ENCODE data around the gene CLC. TPM values are rescaled to one million over a fixed set of nuclear protein-coding genes. Genes with fewer than 3 reads are reported as not detected.

The CLC gene
- total and polyA plus RNA-seq, 2 of the 8 experiments (the other 6 are each of a cell fraction or from before 2014, with no cell fraction given), result 6.4 to 12.4 TPM

DNA sequence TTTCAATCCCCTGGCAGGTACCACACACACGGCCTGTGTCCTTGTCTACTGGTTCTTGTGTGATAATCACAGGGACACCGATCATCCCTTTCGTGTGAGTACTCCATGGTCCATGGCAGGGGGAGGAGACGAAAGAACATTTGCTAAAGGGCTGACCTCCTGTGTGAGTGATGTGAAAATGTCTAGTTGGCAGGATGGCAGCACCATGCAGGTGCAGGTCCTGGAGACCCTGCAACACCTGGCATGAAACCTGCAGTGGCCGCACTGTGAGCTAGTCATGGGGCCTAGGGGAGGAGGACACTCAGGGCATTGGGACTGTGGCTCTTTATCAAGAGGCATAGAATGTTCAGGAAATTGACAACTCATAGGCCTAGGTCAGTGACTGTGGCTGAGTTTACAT is 56.4 kb downstream of the CLC start:
- Histone ChIP-seq H2BK15ac (ENCODE audit: low read length) (no peak overlapping the region), H2AK5ac (ENCODE audit: low read depth, low read length) (0 out of 2 replicates have a peak overlapping the region, but pooled peaks have one; percentile 47), H4K8ac (ENCODE audit: extremely low read depth, insufficient read depth, low read length) (no peak overlapping the region), H3K4me1 (replicated peaks in 1 of 4; ENCODE audit: control insufficient read depth in 3 of 4, insufficient read depth in 4 of 4, low read length in 3 of 4) (no peaks in the 10 kb centered on the region), H2BK12ac (ENCODE audit: low read depth, low read length) (no peak overlapping the region; the same call in 1 of the 2 replicates), H4K5ac (ENCODE audit: insufficient read length, low read depth, low read length) (no peak overlapping the region), H3K27ac (ENCODE audit: low read depth, low read length) (no peak overlapping the region), H2AFZ (ENCODE audit: low read length) (no peak overlapping the region), H2BK120ac (replicated peaks; ENCODE audit: low read depth, low read length) (no peak overlapping the region), H2BK20ac (ENCODE audit: low read length) (no peak overlapping the region), H4K20me1 (replicated peaks in 1 of 2; ENCODE audit: control insufficient read depth in 1 of 2, insufficient read depth in 2 of 2, low read length in 2 of 2) (peaks cover 0 to 4% of the 10 kb centered on the region in 2 experiments), H3K4ac (replicated peaks; ENCODE audit: insufficient read length, low read depth, low read length) (no peak overlapping the region), H3K27me3 (replicated peaks in 1 of 4; ENCODE audit: control insufficient read depth in 3 of 4, extremely low read depth in 1 of 4, insufficient read depth in 3 of 4, low read length in 3 of 4) (no peaks in the 10 kb centered on the region), H3K4me3 (ENCODE audit: extremely low read depth in 1 of 4, insufficient read depth in 2 of 4, low read depth in 3 of 4, low read length in 4 of 4) (no peak overlapping the region), H3K36me3 (ENCODE audit: control insufficient read depth in 2 of 4, insufficient read depth in 4 of 4, low read length in 3 of 4) (no peaks in the 10 kb centered on the region), H3K56ac (replicated peaks; ENCODE audit: insufficient read length, low read depth, low read length) (no peak overlapping the region), H4K91ac (replicated peaks; ENCODE audit: insufficient read length, low read length) (no peak overlapping the region), H3K79me1 (ENCODE audit: low read depth, low read length) (no peaks in the 10 kb centered on the region), H3K4me2 (ENCODE audit: insufficient read depth in 1 of 2, low read depth in 2 of 2, low read length in 2 of 2) (no peak overlapping the region), H3K18ac (ENCODE audit: extremely low read depth, low read length) (no peak overlapping the region), H3K79me2 (ENCODE audit: control insufficient read depth in 1 of 2, insufficient read depth in 2 of 2, low read length in 2 of 2) (no peaks in the 10 kb centered on the region), H3K9me3 (ENCODE audit: insufficient read depth in 2 of 2, low read depth in 1 of 2, low read length in 1 of 2) (no peaks in the 10 kb centered on the region), H3K9ac (replicated peaks in 1 of 4; ENCODE audit: extremely low read depth in 1 of 4, low read depth in 3 of 4, low read length in 3 of 4) (no peak overlapping the region; a peak in 1 of 7 replicates), H3K23me2 (ENCODE audit: low read depth, low read length) (no peaks in the 10 kb centered on the region; the same call in 1 of the 2 replicates), H3K14ac (ENCODE audit: insufficient read length) (no peak overlapping the region), H3K23ac (ENCODE audit: insufficient read length) (no peak overlapping the region), H2BK5ac (ENCODE audit: low read depth, low read length) (0 out of 2 replicates have a peak overlapping the region, but pooled peaks have one; percentile 9)
- DNase-seq (ENCODE audit: low read depth in 1 of 2, low spot score in 2 of 2) (no peak), FAIRE-seq (no peak)
- ChIA-PET CTCF (ENCODE audit: partially characterized antibody) (interaction anchor here (1.4 to 2.2 kb wide), 3 partner anchors 10 to 150 kb away, joined by 3 to 8 read pairs (median 3); no protein-coding TSS in a partner anchor), POLR2A (ENCODE audit: partially characterized antibody) (no interaction called here)
- TF ChIP-seq GTF2F1 (IDR thresholded peaks at IDR 0.05; ENCODE audit: borderline replicate concordance, low read depth, low read length) (no peak), KDM5A (IDR thresholded peaks at IDR 0.05; ENCODE audit: low read length) (no peak), ASH2L (IDR thresholded peaks at IDR 0.05; ENCODE audit: low read length) (no peak), TEAD4 (IDR thresholded peaks at IDR 0.05; ENCODE audit: low read depth, low read length) (no peak), SIX5 (IDR thresholded peaks at IDR 0.05; ENCODE audit: low read depth, low read length) (no peak), EZH2 (IDR thresholded peaks at IDR 0.05; ENCODE audit: low read depth, low read length, severe bottlenecking) (no peak), FOSL1 (IDR thresholded peaks at IDR 0.05; ENCODE audit: insufficient read depth, low read depth, low read length) (no peak), ATF2 (IDR thresholded peaks at IDR 0.05; ENCODE audit: low read length) (no peak), SUZ12 (IDR thresholded peaks at IDR 0.05; ENCODE audit: low read length) (no peak), BACH1 (IDR thresholded peaks at IDR 0.05; ENCODE audit: low read length) (no peak), CHD2 (IDR thresholded peaks at IDR 0.05; ENCODE audit: low read length) (no peak), JUND (IDR thresholded peaks at IDR 0.05; ENCODE audit: low read length) (no peak)
- WGBS, 2 experiments (ENCODE audit: extremely low coverage in 1 of 2, insufficient coverage in 1 of 2, insufficient read length in 1 of 2, insufficient replicate concordance in 2 of 2, low coverage in 1 of 2, low lambda C conversion rate in 2 of 2, missing lambda C conversion rate in 1 of 2), result 95% methylated on average over 5 of the region's 5 CpGs; no CpG with 5 or more reads in 1 of the 2 experiments
